Measurements from ENCODE around the gene B4GALT5.

Gene B4GALT5

DNA sequence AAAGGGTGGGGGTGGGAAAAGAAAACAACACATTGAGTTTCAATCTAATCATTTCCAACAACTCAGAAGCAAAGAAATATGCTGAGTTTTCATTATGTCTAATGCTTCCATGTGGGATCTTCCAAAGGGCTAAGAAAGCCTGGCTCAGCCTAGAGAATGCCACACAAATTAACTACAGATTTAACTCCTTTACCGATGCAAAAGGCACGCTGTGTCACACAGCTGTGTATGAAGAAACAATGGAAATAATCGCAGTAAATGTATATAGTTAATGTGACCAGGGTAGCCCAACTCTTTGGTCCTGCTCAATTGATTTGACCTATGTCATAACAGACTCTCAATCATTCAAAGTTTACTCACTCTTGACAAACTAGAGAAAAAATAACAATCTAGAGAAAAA, 17.8 kb downstream of the B4GALT5 start:
- Histone ChIP-seq H3K27me3 (ENCODE audit: control insufficient read depth, insufficient read depth, low read length) (no peaks in the 10 kb centered on the region), H3K4me3 (ENCODE audit: low read length) (no peak overlapping the region), H3K9ac (ENCODE audit: low read length) (no peak overlapping the region), H3K36me3 (ENCODE audit: control insufficient read depth, insufficient read depth, low read length) (no peaks in the 10 kb centered on the region), H3K4me1 (ENCODE audit: control insufficient read depth, insufficient read depth, low read length) (peaks cover 87% of the 10 kb centered on the region), H3K9me3 (ENCODE audit: control insufficient read depth, low read length) (no peaks in the 10 kb centered on the region)

DNA sequence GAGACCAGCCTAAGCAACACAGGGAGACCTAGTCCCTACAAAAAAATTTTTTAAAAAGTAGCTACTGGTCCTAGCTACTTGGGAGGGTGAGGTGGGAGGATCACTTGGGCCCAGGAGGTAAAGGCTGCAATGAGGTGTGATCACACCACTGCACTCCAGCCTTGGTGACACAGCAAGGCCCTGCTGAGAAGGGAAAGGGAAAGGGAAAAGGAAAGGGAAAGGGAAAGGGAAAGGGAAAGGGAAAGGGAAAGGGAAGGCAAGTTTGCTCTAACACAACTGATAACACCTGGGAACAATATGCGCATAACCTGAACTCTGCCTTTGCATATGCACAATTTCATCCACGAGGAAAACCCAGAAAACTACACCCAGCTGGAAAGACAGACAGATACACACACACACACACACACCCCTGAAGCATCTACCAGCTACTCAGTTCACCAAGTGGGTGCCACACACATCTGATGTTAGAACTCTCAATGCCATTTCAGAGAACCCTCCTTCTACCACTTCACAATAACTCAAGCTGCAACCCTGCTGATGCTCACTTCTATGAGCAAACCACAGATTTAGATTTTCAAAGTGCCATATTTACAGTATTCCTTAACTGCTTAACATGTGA, 19.1 kb downstream of the B4GALT5 start:
- Histone ChIP-seq H3K4me1 (ENCODE audit: control insufficient read depth, insufficient read depth, low read length) (peaks cover 80% of the 10 kb centered on the region), H3K27me3 (ENCODE audit: control insufficient read depth, insufficient read depth, low read length) (no peaks in the 10 kb centered on the region), H3K9ac (ENCODE audit: low read length) (no peak overlapping the region), H3K36me3 (ENCODE audit: control insufficient read depth, insufficient read depth, low read length) (no peaks in the 10 kb centered on the region), H3K4me3 (ENCODE audit: low read length) (no peak overlapping the region), H3K9me3 (ENCODE audit: control insufficient read depth, low read length) (no peaks in the 10 kb centered on the region)

DNA sequence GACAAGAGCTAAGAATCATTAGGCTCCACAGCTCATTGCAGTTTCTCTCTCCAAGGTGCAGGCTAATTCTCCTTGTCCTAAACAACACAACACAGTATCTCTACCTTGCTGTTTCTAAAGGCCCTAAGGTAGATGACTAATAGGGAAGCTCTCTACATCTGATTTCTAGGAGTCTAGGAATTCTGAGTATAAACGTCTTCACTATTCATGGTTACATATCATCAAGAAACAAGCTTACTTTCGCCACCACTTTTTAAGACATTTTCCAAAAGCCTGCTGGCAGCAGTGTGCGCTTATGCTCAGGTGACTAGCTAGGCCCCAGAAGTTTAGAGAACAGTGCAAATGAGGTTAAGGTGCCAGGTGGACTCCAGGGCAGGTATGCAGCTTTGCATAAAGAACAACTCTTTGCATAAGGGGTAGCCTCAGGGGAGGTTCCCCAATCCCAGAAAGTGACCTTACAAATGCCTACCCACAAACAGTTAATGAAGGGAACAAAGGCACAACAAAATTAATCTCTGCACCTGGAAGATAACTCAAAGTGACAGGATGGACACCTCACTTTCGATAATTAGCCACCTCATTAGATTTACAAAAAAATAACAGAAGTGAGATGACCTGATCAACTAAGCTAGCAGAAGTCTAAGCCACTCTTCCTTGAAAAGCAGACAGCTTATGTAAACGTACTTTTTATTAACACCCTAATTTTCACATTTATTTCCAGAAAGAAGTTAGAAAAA, 20.1 kb downstream of the B4GALT5 start:
- H3K4me3 ChIP-seq (ENCODE audit: low read length) = no peak overlapping the region
- no peaks in the 10 kb centered on the region for H3K36me3 ChIP-seq (ENCODE audit: control insufficient read depth, insufficient read depth, low read length)
- no peak overlapping the region for H3K9ac ChIP-seq (ENCODE audit: low read length)
- no peaks in the 10 kb centered on the region for H3K9me3 ChIP-seq (ENCODE audit: control insufficient read depth, low read length)
- H3K27me3 ChIP-seq (ENCODE audit: control insufficient read depth, insufficient read depth, low read length) = no peaks in the 10 kb centered on the region
- H3K4me1 ChIP-seq (ENCODE audit: control insufficient read depth, insufficient read depth, low read length) = peaks cover 71% of the 10 kb centered on the region

DNA sequence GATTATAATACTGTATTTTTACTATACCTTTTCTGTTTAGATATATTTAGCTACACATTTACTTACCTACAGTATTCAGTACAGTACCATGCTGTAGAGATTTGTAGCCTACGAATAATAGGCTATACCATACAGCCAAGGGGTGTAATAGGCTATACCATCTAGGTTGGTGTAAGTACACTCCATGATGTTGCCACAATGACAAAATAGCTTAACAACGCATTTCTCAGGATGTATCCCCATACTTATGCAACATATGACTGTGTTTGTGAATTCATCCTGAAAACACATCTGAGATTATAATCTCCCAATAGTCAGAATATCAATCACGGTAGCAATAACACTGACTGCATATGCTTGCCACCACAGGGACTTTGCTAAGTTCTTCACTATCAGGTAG, 20.7 kb downstream of the B4GALT5 start:
- Histone ChIP-seq H3K27me3 (ENCODE audit: control insufficient read depth, insufficient read depth, low read length) (no peaks in the 10 kb centered on the region), H3K9ac (ENCODE audit: low read length) (no peak overlapping the region), H3K9me3 (ENCODE audit: control insufficient read depth, low read length) (no peaks in the 10 kb centered on the region), H3K36me3 (ENCODE audit: control insufficient read depth, insufficient read depth, low read length) (no peaks in the 10 kb centered on the region), H3K4me3 (ENCODE audit: low read length) (no peak overlapping the region), H3K4me1 (ENCODE audit: control insufficient read depth, insufficient read depth, low read length) (peaks cover 75% of the 10 kb centered on the region)

DNA sequence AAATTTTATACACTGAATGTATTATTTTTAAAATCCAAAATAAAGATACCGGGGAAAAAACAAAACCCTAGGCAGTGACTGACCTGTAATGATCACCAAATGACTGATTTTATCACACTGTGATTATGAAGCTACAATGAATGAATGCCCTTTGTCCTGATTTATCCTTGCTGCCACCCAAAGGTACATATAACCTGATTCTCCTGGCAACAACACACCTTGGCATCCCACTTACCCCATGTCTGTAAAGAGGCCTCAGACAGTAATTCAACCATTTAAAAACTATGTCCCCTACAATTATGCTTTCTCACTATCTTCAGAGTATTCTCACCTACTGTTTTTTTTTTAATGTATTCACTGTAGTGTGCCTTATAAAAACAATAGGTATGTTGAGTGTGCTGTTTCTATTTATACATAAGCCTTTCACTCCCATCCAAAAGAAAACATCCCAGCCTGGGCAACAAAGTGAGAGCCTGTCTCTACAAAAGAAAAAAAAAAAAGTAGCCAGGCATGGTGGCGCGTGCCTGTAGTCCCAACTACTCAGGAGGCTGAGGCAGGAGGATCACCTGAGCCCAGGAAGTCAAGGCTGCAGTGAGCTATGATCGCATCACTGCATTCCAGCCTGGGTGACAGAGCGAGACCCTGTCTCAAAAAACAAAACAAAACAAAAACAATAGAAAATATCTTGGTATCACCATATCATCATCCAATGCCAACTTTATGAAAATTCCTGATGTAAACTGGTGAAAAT, 21.7 kb downstream of the B4GALT5 start:
- Histone ChIP-seq H3K4me3 (ENCODE audit: low read length) (no peak overlapping the region), H3K9ac (ENCODE audit: low read length) (no peak overlapping the region), H3K9me3 (ENCODE audit: control insufficient read depth, low read length) (no peaks in the 10 kb centered on the region), H3K4me1 (ENCODE audit: control insufficient read depth, insufficient read depth, low read length) (peaks cover 76% of the 10 kb centered on the region), H3K36me3 (ENCODE audit: control insufficient read depth, insufficient read depth, low read length) (no peaks in the 10 kb centered on the region), H3K27me3 (ENCODE audit: control insufficient read depth, insufficient read depth, low read length) (no peaks in the 10 kb centered on the region)

DNA sequence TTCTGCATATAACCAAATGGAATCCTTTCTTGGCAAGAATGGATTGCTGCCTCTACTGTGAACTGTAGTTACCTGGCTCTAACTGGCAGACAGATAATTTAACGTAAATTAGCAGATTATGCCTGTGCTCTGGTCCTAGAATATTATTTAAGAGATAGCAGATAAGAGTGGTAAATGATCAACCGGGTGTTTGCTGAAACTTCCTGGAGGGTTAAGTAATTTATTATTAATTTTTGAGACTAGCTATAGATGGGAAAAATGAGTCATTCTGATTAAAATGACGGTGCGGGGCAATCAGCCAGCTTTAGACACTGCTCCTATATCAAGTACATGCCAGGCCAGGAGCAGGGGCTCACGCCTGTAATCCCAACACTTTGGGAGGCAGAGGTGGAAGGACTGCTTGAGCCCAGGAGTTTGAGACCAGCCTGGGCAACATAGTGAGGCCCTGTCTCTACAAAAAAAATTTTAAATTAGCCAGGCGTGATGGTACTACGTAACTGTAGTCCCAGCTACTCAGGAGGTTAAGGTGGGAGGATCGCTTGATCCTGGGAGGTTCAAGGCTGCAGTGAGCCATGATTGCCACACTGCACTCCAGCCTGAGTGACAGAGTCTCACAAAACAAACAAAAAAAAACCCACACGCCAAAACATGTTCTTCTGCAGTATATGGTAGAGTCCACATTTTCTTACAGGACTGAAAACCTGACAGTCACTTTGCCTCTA, 22.6 kb downstream of the B4GALT5 start:
- no peaks in the 10 kb centered on the region for H3K36me3 ChIP-seq (ENCODE audit: control insufficient read depth, insufficient read depth, low read length)
- H3K9me3 ChIP-seq (ENCODE audit: control insufficient read depth, low read length) = no peaks in the 10 kb centered on the region
- no peak overlapping the region for H3K9ac ChIP-seq (ENCODE audit: low read length)
- no peaks in the 10 kb centered on the region for H3K27me3 ChIP-seq (ENCODE audit: control insufficient read depth, insufficient read depth, low read length)
- no peak overlapping the region for H3K4me3 ChIP-seq (ENCODE audit: low read length)
- peaks cover 76% of the 10 kb centered on the region for H3K4me1 ChIP-seq (ENCODE audit: control insufficient read depth, insufficient read depth, low read length)

DNA sequence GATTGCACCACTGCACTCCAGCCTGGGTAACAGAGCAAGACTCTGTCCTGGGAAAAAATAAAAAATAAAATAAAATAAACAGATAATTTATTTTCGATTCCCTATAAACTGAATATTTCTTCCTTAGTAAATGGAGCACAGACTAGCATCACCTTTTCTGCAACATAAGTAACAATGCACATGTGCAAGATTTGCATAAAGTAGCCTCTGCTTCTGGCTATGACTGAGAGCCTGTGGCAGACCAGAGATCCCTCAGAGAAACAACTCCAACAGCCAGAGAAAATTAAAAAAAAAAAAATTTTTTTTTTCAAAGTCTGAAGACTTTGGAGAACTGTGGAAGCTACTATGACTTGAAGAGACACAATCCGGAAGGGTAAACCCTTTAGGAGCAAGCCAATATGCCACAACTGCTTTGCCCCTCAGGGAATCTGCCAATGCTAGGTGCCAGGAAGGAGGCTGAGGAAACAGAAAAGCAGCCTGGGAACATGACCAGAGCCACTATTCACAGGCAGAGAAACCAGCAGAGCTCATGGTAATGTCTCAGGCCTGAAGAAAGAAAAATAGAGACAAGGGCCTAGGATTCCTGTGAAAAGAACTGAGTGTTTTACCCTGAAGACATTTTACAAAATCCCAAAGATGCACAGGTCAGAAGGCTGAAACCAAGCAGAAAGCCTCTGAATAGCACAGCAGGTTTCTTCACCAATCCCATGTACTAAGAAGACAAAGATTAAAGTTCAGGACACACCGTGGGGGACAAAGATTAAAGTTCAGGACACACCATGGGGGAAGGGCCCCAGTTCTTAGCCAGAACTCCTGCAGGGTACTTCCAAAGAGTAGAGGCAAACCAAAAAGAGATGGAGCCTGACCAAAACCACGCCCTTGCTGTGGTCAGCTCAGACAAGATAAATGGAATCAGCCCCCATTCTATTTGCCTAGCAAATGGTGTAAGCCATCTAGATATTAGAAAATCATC, 25.8 kb downstream of the B4GALT5 start:
- Histone ChIP-seq H3K27me3 (ENCODE audit: control insufficient read depth, insufficient read depth, low read length) (no peaks in the 10 kb centered on the region), H3K36me3 (ENCODE audit: control insufficient read depth, insufficient read depth, low read length) (no peaks in the 10 kb centered on the region), H3K9ac (ENCODE audit: low read length) (no peak overlapping the region), H3K9me3 (ENCODE audit: control insufficient read depth, low read length) (no peaks in the 10 kb centered on the region), H3K4me3 (ENCODE audit: low read length) (no peak overlapping the region), H3K4me1 (ENCODE audit: control insufficient read depth, insufficient read depth, low read length) (peaks cover 62% of the 10 kb centered on the region)

DNA sequence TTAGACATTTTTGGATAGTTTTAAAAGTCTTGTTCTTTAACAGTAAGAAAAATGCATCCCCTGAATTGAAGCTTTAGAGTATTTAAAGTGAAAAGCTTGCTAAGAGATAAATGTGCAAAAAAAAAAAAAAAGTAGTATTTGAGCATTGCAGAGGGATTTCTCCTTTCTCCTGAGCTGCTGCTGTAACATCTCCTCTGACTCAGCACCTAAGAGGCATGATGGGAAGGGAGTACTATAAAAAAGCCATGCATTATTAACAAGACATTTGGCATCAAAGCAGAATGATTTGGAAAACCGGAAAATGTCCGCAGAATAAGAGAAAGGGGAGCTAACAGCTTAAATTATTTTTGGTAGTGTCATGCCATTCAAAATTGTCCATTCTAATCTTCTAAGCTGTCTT, 27.9 kb downstream of the B4GALT5 start:
- no peak overlapping the region for H3K9ac ChIP-seq (ENCODE audit: low read length)
- H3K4me3 ChIP-seq (ENCODE audit: low read length) = no peak overlapping the region
- H3K9me3 ChIP-seq (ENCODE audit: control insufficient read depth, low read length) = no peaks in the 10 kb centered on the region
- H3K4me1 ChIP-seq (ENCODE audit: control insufficient read depth, insufficient read depth, low read length) = peaks cover 61% of the 10 kb centered on the region
- no peaks in the 10 kb centered on the region for H3K36me3 ChIP-seq (ENCODE audit: control insufficient read depth, insufficient read depth, low read length)
- no peaks in the 10 kb centered on the region for H3K27me3 ChIP-seq (ENCODE audit: control insufficient read depth, insufficient read depth, low read length)

DNA sequence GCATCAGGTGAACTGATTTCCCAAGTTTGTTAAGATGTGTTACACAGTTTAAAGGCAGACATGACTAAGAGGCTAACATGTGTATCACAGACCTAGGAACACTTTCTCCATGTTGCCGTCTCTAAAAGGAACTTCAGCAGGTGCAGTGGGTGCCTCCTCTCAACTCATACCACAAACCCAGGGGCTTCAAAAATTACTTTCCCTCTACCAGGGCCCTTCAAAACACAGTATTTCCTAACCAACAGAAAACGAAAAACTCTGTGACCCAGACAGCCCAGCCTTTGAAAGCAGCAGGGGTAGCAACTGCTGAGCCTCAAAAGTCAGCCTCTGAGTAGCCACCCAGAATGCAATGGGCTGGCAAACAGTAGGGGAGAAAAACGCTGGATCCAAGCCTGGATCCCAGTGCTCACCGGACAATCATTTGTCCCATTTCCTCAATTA, 28.5 kb downstream of the B4GALT5 start:
- Histone ChIP-seq H3K9ac (ENCODE audit: low read length) (no peak overlapping the region), H3K27me3 (ENCODE audit: control insufficient read depth, insufficient read depth, low read length) (no peaks in the 10 kb centered on the region), H3K36me3 (ENCODE audit: control insufficient read depth, insufficient read depth, low read length) (no peaks in the 10 kb centered on the region), H3K4me3 (ENCODE audit: low read length) (no peak overlapping the region), H3K4me1 (ENCODE audit: control insufficient read depth, insufficient read depth, low read length) (peaks cover 63% of the 10 kb centered on the region), H3K9me3 (ENCODE audit: control insufficient read depth, low read length) (no peaks in the 10 kb centered on the region)

DNA sequence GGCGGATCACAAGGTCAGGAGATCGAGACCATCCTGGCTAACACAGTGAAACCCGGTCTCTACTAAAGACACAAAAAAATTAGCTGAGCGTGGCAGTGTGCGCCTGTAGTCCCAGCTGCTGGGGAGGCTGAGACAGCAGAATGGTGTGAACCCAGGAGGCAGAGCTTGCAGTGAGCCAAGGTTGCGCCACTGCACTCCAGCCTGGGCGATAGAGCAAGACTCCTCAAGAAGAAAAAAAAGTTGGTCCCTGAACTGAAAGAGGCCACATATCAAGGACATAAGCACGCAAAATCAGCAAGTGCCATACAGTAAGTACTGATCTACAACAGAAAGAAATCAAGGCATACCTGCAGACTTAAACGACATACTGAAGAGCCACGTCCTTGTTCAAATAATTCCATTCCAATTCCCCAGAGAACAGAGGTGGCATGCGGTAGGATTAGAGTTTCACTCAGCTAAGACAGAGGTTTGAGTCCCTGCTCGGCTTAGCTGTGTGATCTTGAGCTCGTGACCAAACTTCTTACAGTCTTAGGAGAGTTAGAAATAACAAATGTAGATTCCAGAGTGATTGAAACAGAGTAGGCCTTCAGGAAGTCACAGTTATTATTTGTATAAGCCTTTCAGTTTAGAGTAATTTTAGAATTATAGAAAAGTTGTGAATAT, 29.2 kb downstream of the B4GALT5 start:
- Histone ChIP-seq H3K27me3 (ENCODE audit: control insufficient read depth, insufficient read depth, low read length) (no peaks in the 10 kb centered on the region), H3K4me1 (ENCODE audit: control insufficient read depth, insufficient read depth, low read length) (peaks cover 70% of the 10 kb centered on the region)

DNA sequence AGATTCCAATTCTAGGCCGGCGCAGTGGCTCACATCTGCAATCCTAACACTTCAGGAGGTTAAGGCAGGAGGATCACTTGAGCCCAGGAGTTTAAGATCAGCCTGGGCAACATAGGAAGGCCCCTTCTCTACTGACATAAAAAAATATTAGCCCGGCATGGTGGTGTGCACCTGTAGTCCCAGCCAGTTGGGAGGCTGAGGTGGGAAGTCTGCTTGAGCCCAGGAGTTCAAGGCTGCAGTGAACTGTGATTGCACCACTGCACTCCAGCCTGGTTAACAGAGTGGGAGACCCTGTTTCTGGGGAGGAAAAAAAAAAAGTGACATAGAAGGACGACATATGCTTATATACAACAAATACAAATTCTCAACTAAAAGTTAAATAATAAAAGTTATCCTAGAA, 30.9 kb downstream of the B4GALT5 start:
- Histone ChIP-seq H3K4me1 (ENCODE audit: control insufficient read depth, insufficient read depth, low read length) (peaks cover 77% of the 10 kb centered on the region), H3K36me3 (ENCODE audit: control insufficient read depth, insufficient read depth, low read length) (no peaks in the 10 kb centered on the region), H3K9me3 (ENCODE audit: control insufficient read depth, low read length) (no peaks in the 10 kb centered on the region), H3K27me3 (ENCODE audit: control insufficient read depth, insufficient read depth, low read length) (no peaks in the 10 kb centered on the region), H3K9ac (ENCODE audit: low read length) (no peak overlapping the region), H3K4me3 (ENCODE audit: low read length) (no peak overlapping the region)

More for the DNA sequence above, 29.2 kb downstream of the B4GALT5 start:
- H3K9me3 ChIP-seq (ENCODE audit: control insufficient read depth, low read length) = no peaks in the 10 kb centered on the region
- no peak overlapping the region for H3K9ac ChIP-seq (ENCODE audit: low read length)
- H3K4me3 ChIP-seq (ENCODE audit: low read length) = no peak overlapping the region
- no peaks in the 10 kb centered on the region for H3K36me3 ChIP-seq (ENCODE audit: control insufficient read depth, insufficient read depth, low read length)
